ENCODE data around the gene GRPEL2. TPM values are rescaled to one million over a fixed set of nuclear protein-coding genes. Genes with fewer than 3 reads are reported as not detected.

The GRPEL2 gene
- total RNA-seq = 10 to 100 TPM; 32.9 to 37.2 TPM

- DNase-seq = peak; percentile 97
- CTCF ChIA-PET = interaction anchor here (0.6 to 5.5 kb wide), 10 partner anchors 12 to 220 kb away, joined by 3 to 43 read pairs (median 5); partner anchors contain the start of genes ABLIM3 and PCYOX1L
- Mint-ChIP-seq H3K27me3 (no peaks in the 10 kb centered on the region), H3K4me1 (ENCODE audit: low read depth) (peaks cover 46% of the 10 kb centered on the region), H3K9me3 (no peaks in the 10 kb centered on the region), H3K4me3 (peak within 1 kb of the TSS; percentile 97), H3K27ac (peak within 1 kb of the TSS; percentile 93), H3K36me3 (peaks cover 38% of the 10 kb centered on the region)
- POLR2A ChIA-PET = interaction anchor here (0.6 to 6.9 kb wide), 8 partner anchors 10 to 1065 kb away, joined by 3 to 140 read pairs (median 6); partner anchors contain the start of genes CSNK1A1 and PCYOX1L
- intact Hi-C loops (cut with micrococcal nuclease) = loop anchor here (1.0 to 10.0 kb wide), 5 partner anchors 12 to 655 kb away; partner anchors contain the start of genes HMGXB3 and TIGD6
These were observed at the start of gene GRPEL2 for GRCh38 chr5:149345147-149345891. Gene GRPEL2, plus strand, starts transcription at chr5:149345499. Its CDS starts 41 bp downstream, at chr5:149345540.

- CTCF ChIA-PET = interaction anchor here (0.6 to 1.5 kb wide), 2 partner anchors 20 to 28 kb away, joined by 3 to 5 read pairs; no protein-coding TSS in a partner anchor
These were observed 47.8 kb upstream of the GRPEL2 start for GRCh38 chr5:149297340-149298025.

GRCh38 chr5:149298163-149298562 is 47.1 kb upstream of the GRPEL2 start:
- peaks cover 10% of the 10 kb centered on the region for H3K4me1 Mint-ChIP-seq (ENCODE audit: low read depth)
- ChIA-PET CTCF (interaction anchor here (0.7 to 1.5 kb wide), 3 partner anchors 19 to 530 kb away, joined by 3 to 6 read pairs (median 5); no protein-coding TSS in a partner anchor), POLR2A (no interaction called here)
- no peaks in the 10 kb centered on the region for H3K36me3 Mint-ChIP-seq
- no peak overlapping the region for H3K4me3 Mint-ChIP-seq
- intact Hi-C loops (cut with micrococcal nuclease) = no loop called here
- H3K27ac Mint-ChIP-seq = no peak overlapping the region
- DNase-seq = no peak
- H3K9me3 Mint-ChIP-seq = no peaks in the 10 kb centered on the region
- H3K27me3 Mint-ChIP-seq = peaks cover 5% of the 10 kb centered on the region

More at GRCh38 chr5:149297340-149298025, 47.8 kb upstream of the GRPEL2 start:
- peaks cover 10% of the 10 kb centered on the region for H3K4me1 Mint-ChIP-seq (ENCODE audit: low read depth)
- no peak for DNase-seq
- no peaks in the 10 kb centered on the region for H3K9me3 Mint-ChIP-seq
- POLR2A ChIA-PET = no interaction called here
- peaks cover 5% of the 10 kb centered on the region for H3K27me3 Mint-ChIP-seq
- H3K4me3 Mint-ChIP-seq = no peak overlapping the region
- intact Hi-C loops (cut with micrococcal nuclease) = no loop called here
- no peaks in the 10 kb centered on the region for H3K36me3 Mint-ChIP-seq
- H3K27ac Mint-ChIP-seq = no peak overlapping the region

- peaks cover 5% of the 10 kb centered on the region for H3K27me3 Mint-ChIP-seq
- DNase-seq = no peak
- intact Hi-C loops (cut with micrococcal nuclease) = no loop called here
- no peak overlapping the region for H3K4me3 Mint-ChIP-seq
- no peak overlapping the region for H3K27ac Mint-ChIP-seq
- H3K36me3 Mint-ChIP-seq = no peaks in the 10 kb centered on the region
- ChIA-PET POLR2A (no interaction called here), CTCF (interaction anchor here (0.7 to 1.5 kb wide), 3 partner anchors 19 to 529 kb away, joined by 3 to 6 read pairs (median 5); no protein-coding TSS in a partner anchor)
- peaks cover 10% of the 10 kb centered on the region for H3K4me1 Mint-ChIP-seq (ENCODE audit: low read depth)
- H3K9me3 Mint-ChIP-seq = no peaks in the 10 kb centered on the region
These were observed 46.4 kb upstream of the GRPEL2 start for GRCh38 chr5:149298842-149299404.

GRCh38 chr5:149299451-149300054 is 45.7 kb upstream of the GRPEL2 start:
- Mint-ChIP-seq H3K4me3 (no peak overlapping the region), H3K27me3 (peaks cover 5% of the 10 kb centered on the region), H3K9me3 (no peaks in the 10 kb centered on the region), H3K36me3 (no peaks in the 10 kb centered on the region), H3K27ac (no peak overlapping the region), H3K4me1 (ENCODE audit: low read depth) (peaks cover 10% of the 10 kb centered on the region)
- intact Hi-C loops (cut with micrococcal nuclease) = no loop called here
- ChIA-PET CTCF (interaction anchor here (0.6 to 1.5 kb wide), 2 partner anchors 33 to 72 kb away, joined by 3 to 6 read pairs; no protein-coding TSS in a partner anchor), POLR2A (no interaction called here)
- no peak for DNase-seq

- POLR2A ChIA-PET = no interaction called here
- Mint-ChIP-seq H3K36me3 (no peaks in the 10 kb centered on the region), H3K27ac (no peak overlapping the region), H3K4me3 (no peak overlapping the region), H3K4me1 (ENCODE audit: low read depth) (peaks cover 5% of the 10 kb centered on the region), H3K27me3 (peaks cover 3% of the 10 kb centered on the region), H3K9me3 (no peaks in the 10 kb centered on the region)
- DNase-seq = no peak
- CTCF ChIA-PET = interaction anchor here (0.6 to 1.8 kb wide), 2 partner anchors 32 to 72 kb away, joined by 3 to 5 read pairs; no protein-coding TSS in a partner anchor
- intact Hi-C loops (cut with micrococcal nuclease) = no loop called here
These were observed 44.9 kb upstream of the GRPEL2 start for GRCh38 chr5:149300441-149300840.

GRCh38 chr5:149301049-149301743 is 44.1 kb upstream of the GRPEL2 start:
- Mint-ChIP-seq H3K4me3 (no peak overlapping the region), H3K4me1 (ENCODE audit: low read depth) (peaks cover 4% of the 10 kb centered on the region), H3K27me3 (peaks cover 3% of the 10 kb centered on the region), H3K9me3 (no peaks in the 10 kb centered on the region), H3K27ac (no peak overlapping the region), H3K36me3 (no peaks in the 10 kb centered on the region)
- DNase-seq = no peak
- ChIA-PET CTCF (interaction anchor here (0.8 to 1.8 kb wide), 2 partner anchors 10 to 71 kb away, joined by 3 to 5 read pairs; no protein-coding TSS in a partner anchor), POLR2A (no interaction called here)
- intact Hi-C loops (cut with micrococcal nuclease) = no loop called here

GRCh38 chr5:149301744-149302380 is 43.4 kb upstream of the GRPEL2 start:
- no peak for DNase-seq
- Mint-ChIP-seq H3K4me1 (ENCODE audit: low read depth) (peaks cover 4% of the 10 kb centered on the region), H3K9me3 (no peaks in the 10 kb centered on the region), H3K27ac (no peak overlapping the region), H3K36me3 (no peaks in the 10 kb centered on the region), H3K4me3 (no peak overlapping the region), H3K27me3 (peaks cover 3% of the 10 kb centered on the region)
- intact Hi-C loops (cut with micrococcal nuclease) = no loop called here
- ChIA-PET POLR2A (no interaction called here), CTCF (interaction anchor here (0.8 to 1.8 kb wide), 2 partner anchors 10 to 70 kb away, joined by 3 to 5 read pairs; no protein-coding TSS in a partner anchor)

- H3K36me3 Mint-ChIP-seq = no peaks in the 10 kb centered on the region
- intact Hi-C loops (cut with micrococcal nuclease) = no loop called here
- ChIA-PET CTCF (no interaction called here), POLR2A (no interaction called here)
- H3K4me1 Mint-ChIP-seq (ENCODE audit: low read depth) = peaks cover 4% of the 10 kb centered on the region
- H3K9me3 Mint-ChIP-seq = no peaks in the 10 kb centered on the region
- H3K27me3 Mint-ChIP-seq = peaks cover 3% of the 10 kb centered on the region
- DNase-seq = no peak
- no peak overlapping the region for H3K27ac Mint-ChIP-seq
- H3K4me3 Mint-ChIP-seq = no peak overlapping the region
These were observed 42.7 kb upstream of the GRPEL2 start for GRCh38 chr5:149302641-149303040.

- H3K36me3 Mint-ChIP-seq = no peaks in the 10 kb centered on the region
- intact Hi-C loops (cut with micrococcal nuclease) = no loop called here
- POLR2A ChIA-PET = no interaction called here
These were observed 42.1 kb upstream of the GRPEL2 start for GRCh38 chr5:149303210-149303609.

More at GRCh38 chr5:149303210-149303609, 42.1 kb upstream of the GRPEL2 start:
- no peaks in the 10 kb centered on the region for H3K9me3 Mint-ChIP-seq
- CTCF ChIA-PET = no interaction called here
- H3K4me3 Mint-ChIP-seq = no peak overlapping the region
- peaks cover 3% of the 10 kb centered on the region for H3K27me3 Mint-ChIP-seq
- DNase-seq = no peak
- H3K4me1 Mint-ChIP-seq (ENCODE audit: low read depth) = peaks cover 4% of the 10 kb centered on the region
- H3K27ac Mint-ChIP-seq = no peak overlapping the region

All from activated CD4-positive, alpha-beta memory T cell treated with anti-CD3 and anti-CD28 coated beads for 36 hours (primary cell).